ENCODE measurements around the gene SLC9A7.

Gene SLC9A7

DNA sequence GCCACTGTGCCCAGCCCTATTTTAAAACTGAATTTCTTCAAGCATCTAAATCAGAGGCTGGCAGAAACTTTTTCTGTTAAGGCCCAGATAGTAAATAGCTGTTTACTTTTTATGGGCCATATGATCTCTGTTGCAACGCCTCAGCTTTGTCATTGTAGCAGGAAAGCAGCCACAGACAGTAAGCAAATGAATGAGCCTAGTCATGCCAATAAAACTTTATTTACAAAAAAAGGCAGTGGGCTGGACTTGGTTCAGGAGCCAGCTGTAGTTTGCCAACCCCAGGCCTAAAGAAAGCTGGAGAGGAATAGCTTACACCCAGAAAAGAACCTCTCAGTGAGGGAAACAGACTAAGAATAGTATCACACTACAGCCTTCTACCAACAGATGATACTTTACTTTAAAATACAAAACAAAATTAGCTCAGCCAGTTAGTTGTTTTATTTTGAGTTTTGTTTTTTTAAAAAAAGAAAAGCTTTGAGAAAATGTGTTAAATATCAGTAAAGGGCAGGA is 159.8 kb downstream of the SLC9A7 start:
- FAIRE-seq (no peak), DNase-seq (ENCODE audit: insufficient read length, low spot score) (no peak)
- TF ChIP-seq TAF1 (IDR thresholded peaks at IDR 0.05; ENCODE audit: low read depth, low read length) (no peak), POU2F2 (IDR thresholded peaks at IDR 0.05; ENCODE audit: low read depth, low read length) (no peak), POLR2AphosphoS5 (IDR thresholded peaks at IDR 0.05; ENCODE audit: low read depth, low read length) (no peak), POLR2A (IDR thresholded peaks at IDR 0.05; ENCODE audit: low read depth, low read length) (no peak), SPI1 (IDR thresholded peaks at IDR 0.05; ENCODE audit: low read depth, low read length) (no peak)

DNA sequence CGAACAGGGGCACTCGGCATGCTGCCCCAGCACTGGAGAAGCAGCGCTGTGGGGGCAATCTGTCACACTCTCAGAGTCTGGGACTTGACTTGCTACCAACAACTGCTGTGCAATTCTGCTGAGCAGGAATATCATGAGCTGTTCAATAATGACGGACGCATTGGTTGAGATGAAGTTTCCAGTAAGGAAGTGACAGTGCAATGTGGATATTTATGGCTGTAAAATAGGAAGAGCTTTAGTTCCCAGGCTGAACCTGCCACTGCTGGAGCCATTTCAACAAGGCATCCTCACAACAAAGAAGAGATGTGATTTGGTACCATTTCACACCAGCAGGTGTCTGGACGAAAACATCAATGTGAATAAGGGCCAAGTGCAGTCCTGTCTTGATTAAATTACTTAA is 161.1 kb downstream of the SLC9A7 start:
- TF ChIP-seq TAF1 (IDR thresholded peaks at IDR 0.05; ENCODE audit: low read depth, low read length) (no peak), POLR2AphosphoS5 (IDR thresholded peaks at IDR 0.05; ENCODE audit: low read depth, low read length) (no peak), PAX5 (IDR thresholded peaks at IDR 0.05; ENCODE audit: insufficient read depth, low read length, severe bottlenecking) (no peak), POLR2A (IDR thresholded peaks at IDR 0.05; ENCODE audit: low read depth, low read length) (no peak), POU2F2 (IDR thresholded peaks at IDR 0.05; ENCODE audit: low read depth, low read length) (no peak), SPI1 (IDR thresholded peaks at IDR 0.05; ENCODE audit: low read depth, low read length) (no peak)
- no peak for FAIRE-seq
- DNase-seq (ENCODE audit: insufficient read length, low spot score) = no peak

DNA sequence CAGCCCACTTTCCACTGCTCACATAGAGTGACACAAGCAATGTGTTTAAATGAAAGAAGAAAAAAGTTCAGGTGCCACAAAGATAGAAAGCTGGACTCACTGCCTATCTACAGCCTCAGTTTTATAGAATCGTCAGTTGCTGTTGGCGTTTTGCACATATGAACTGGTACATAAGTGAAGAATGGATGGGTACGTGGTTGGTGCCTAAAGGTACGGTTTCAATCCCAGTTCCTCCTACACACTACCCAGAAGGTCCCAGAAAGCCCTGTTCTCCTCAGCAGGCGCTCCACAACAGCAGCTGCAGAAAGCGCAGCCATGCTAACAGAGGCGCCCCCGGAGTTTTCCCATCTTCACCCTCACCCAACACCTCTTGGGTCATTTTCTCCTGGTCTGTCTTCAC is 161.7 kb downstream of the SLC9A7 start:
- 0 out of 2 replicates have a peak, but pooled peaks have one; percentile 28 for TF ChIP-seq SPI1 (IDR thresholded peaks at IDR 0.05; ENCODE audit: low read depth, low read length)
- no peak for TF ChIP-seq TAF1 (IDR thresholded peaks at IDR 0.05; ENCODE audit: low read depth, low read length)
- no peak for TF ChIP-seq POLR2A (IDR thresholded peaks at IDR 0.05; ENCODE audit: low read depth, low read length)
- FAIRE-seq (no peak), DNase-seq (ENCODE audit: insufficient read length, low spot score) (no peak)

DNA sequence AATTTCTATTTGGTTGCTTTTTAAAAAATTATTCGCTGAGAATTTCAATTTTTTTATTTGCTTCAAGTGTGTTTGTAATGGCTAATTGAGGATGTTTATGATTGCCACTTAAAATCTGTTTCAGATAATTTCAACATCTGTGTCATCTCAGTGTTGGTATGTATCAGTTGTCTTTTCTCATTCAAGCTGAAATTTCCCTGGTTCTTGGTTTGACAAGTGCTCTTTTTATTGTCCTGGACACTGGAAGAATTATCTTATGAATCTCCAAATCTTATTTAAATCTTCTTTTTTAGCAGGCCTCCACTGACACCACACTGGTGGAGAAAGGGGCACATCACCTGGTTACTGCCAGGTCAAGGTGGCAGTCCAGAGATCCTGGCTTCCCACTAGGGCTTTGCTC is 163.8 kb downstream of the SLC9A7 start:
- FAIRE-seq (no peak), DNase-seq (ENCODE audit: insufficient read length, low spot score) (no peak)
- TF ChIP-seq TAF1 (IDR thresholded peaks at IDR 0.05; ENCODE audit: low read depth, low read length) (no peak), POU2F2 (IDR thresholded peaks at IDR 0.05; ENCODE audit: low read depth, low read length) (no peak), PAX5 (IDR thresholded peaks at IDR 0.05; ENCODE audit: insufficient read depth, low read length, severe bottlenecking) (no peak), POLR2AphosphoS5 (IDR thresholded peaks at IDR 0.05; ENCODE audit: low read depth, low read length) (no peak), POLR2A (IDR thresholded peaks at IDR 0.05; ENCODE audit: low read depth, low read length) (no peak), SPI1 (IDR thresholded peaks at IDR 0.05; ENCODE audit: low read depth, low read length) (no peak)

DNA sequence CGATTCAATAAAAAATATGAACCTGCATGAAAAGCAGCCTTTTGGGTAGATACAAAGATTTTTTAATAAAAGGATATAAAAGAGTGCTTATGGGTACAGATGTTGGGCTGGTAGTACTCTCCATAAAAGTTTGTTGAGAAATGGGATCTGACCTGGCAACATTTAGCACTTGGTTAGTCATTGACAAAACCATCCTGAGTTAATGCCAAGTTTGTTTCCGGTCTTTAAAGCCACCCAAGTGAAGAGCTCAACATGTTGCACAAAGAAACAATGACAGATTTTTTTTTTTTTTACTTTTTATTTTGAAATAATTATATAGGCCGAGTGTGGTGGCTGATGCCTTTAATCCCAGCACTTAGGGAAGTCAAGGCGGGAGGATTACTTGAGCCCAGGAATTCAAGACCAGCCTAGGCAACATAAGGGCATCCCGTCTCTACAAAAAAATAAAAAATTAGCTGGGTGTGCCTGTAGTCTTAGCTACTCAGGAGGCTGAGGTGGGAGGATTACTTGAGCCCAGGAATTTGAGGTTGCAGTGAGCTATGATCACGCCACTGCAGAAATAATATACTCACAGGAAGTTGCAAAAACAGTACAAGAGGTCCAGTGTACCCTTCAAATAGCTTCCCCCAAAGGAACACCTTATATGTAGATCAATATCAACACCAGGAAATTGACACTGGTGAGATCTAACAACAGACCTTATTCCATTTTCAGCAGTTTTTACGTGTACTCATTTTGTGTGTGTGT is 168.8 kb downstream of the SLC9A7 start:
- no peak for FAIRE-seq
- no peak for TF ChIP-seq POU2F2 (IDR thresholded peaks at IDR 0.05; ENCODE audit: low read depth, low read length)
- TF ChIP-seq TAF1 (IDR thresholded peaks at IDR 0.05; ENCODE audit: low read depth, low read length) = no peak
- no peak for TF ChIP-seq SPI1 (IDR thresholded peaks at IDR 0.05; ENCODE audit: low read depth, low read length)
- no peak for TF ChIP-seq POLR2A (IDR thresholded peaks at IDR 0.05; ENCODE audit: low read depth, low read length)
- TF ChIP-seq POLR2AphosphoS5 (IDR thresholded peaks at IDR 0.05; ENCODE audit: low read depth, low read length) = no peak
- TF ChIP-seq PAX5 (IDR thresholded peaks at IDR 0.05; ENCODE audit: insufficient read depth, low read length, severe bottlenecking) = no peak
- no peak for DNase-seq (ENCODE audit: insufficient read length, low spot score)

DNA sequence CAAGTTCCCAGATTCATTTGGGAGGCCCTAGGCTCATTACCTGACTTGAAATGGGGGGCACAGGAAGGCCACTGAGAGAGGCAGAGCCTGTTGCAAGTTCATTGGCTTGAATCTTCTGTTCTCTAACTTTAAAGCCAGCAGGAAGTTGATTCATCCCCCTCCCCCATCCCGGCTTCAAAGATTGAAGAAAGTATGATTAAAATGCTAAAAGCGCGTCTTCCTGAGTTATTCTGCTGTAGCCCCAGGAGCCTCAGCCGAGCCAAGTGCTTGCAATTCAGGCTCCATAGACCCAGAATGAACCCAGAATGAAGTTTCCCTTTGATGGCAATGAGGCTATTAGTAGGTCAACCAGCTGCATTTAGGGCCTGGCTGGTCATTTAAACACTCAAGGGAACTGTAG is 170.7 kb downstream of the SLC9A7 start:
- no peak for DNase-seq (ENCODE audit: insufficient read length, low spot score)
- no peak for TF ChIP-seq POU2F2 (IDR thresholded peaks at IDR 0.05; ENCODE audit: low read depth, low read length)
- TF ChIP-seq SPI1 (IDR thresholded peaks at IDR 0.05; ENCODE audit: low read depth, low read length) = no peak
- no peak for TF ChIP-seq TAF1 (IDR thresholded peaks at IDR 0.05; ENCODE audit: low read depth, low read length)
- TF ChIP-seq PAX5 (IDR thresholded peaks at IDR 0.05; ENCODE audit: insufficient read depth, low read length, severe bottlenecking) = no peak
- TF ChIP-seq POLR2A (IDR thresholded peaks at IDR 0.05; ENCODE audit: low read depth, low read length) = no peak
- no peak for TF ChIP-seq POLR2AphosphoS5 (IDR thresholded peaks at IDR 0.05; ENCODE audit: low read depth, low read length)
- FAIRE-seq = no peak

DNA sequence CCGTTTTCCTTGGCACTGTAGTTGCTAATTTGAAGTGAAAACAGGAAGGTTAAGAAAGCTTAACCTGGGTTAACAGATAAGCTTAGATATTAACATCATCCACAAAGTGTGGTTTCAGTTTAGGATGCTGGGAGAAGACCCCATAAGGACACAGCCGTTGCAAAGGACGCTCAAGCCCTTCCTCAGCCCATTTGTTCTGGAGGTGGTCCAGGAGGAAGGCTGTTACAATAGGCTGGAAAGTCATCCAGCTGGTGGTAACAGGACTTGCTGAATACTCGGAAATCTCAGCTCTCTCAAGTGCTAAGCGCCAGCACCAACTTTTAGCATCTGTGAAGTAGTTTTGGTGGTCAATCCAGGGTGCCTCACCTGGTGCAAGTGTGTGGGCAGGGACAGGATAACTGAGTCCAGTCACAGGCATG is 171.2 kb downstream of the SLC9A7 start:
- no peak for TF ChIP-seq SPI1 (IDR thresholded peaks at IDR 0.05; ENCODE audit: low read depth, low read length)
- TF ChIP-seq POU2F2 (IDR thresholded peaks at IDR 0.05; ENCODE audit: low read depth, low read length) = no peak
- TF ChIP-seq POLR2A (IDR thresholded peaks at IDR 0.05; ENCODE audit: low read depth, low read length) = no peak
- no peak for TF ChIP-seq POLR2AphosphoS5 (IDR thresholded peaks at IDR 0.05; ENCODE audit: low read depth, low read length)
- no peak for TF ChIP-seq PAX5 (IDR thresholded peaks at IDR 0.05; ENCODE audit: insufficient read depth, low read length, severe bottlenecking)
- TF ChIP-seq TAF1 (IDR thresholded peaks at IDR 0.05; ENCODE audit: low read depth, low read length) = no peak
- no peak for DNase-seq (ENCODE audit: insufficient read length, low spot score)
- no peak for FAIRE-seq

DNA sequence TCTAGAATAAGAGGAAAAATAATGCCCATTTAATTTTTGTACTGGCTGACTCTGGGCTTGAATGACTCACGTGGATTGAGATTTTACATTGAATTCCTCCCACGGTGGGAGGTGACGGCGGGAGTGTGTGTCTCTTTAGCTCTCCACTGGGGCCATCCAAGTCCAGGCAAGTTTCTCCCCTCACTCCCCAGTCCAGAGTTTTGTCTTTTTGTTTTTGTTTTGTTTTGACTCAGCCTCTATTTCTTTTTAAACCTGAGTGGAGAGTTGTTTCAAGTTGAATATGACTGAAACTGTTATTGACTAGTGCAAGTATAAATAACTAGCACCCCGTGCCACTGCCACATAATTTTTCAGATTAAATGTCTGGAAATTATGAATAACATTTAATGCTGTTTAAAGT is 171.8 kb downstream of the SLC9A7 start:
- TF ChIP-seq SPI1 (IDR thresholded peaks at IDR 0.05; ENCODE audit: low read depth, low read length) (no peak), POU2F2 (IDR thresholded peaks at IDR 0.05; ENCODE audit: low read depth, low read length) (no peak), PAX5 (IDR thresholded peaks at IDR 0.05; ENCODE audit: insufficient read depth, low read length, severe bottlenecking) (no peak), POLR2AphosphoS5 (IDR thresholded peaks at IDR 0.05; ENCODE audit: low read depth, low read length) (no peak), TAF1 (IDR thresholded peaks at IDR 0.05; ENCODE audit: low read depth, low read length) (no peak), POLR2A (IDR thresholded peaks at IDR 0.05; ENCODE audit: low read depth, low read length) (no peak)
- no peak for DNase-seq (ENCODE audit: insufficient read length, low spot score)
- FAIRE-seq = peak; percentile 5

DNA sequence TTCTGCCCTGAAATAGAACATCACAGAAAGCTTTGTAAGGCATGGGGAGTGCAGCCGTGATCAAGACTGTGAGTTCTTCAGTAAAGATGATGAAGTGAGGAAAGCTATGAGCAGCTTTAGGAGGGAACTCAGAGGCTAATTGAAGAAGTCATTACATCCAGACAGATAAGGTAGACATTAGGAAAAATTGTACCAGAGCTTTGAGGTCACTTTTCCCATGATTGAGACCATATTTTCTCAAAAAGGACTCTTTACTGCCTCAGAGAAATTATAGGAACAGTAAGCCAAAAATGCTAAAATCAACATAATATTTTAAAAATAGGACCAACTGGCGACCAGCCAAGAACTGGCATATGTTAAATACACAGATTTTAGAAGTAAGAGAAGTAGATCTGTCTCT is 174.2 kb downstream of the SLC9A7 start:
- no peak for DNase-seq (ENCODE audit: insufficient read length, low spot score)
- no peak for FAIRE-seq
- TF ChIP-seq POLR2A (IDR thresholded peaks at IDR 0.05; ENCODE audit: low read depth, low read length) (no peak), SPI1 (IDR thresholded peaks at IDR 0.05; ENCODE audit: low read depth, low read length) (no peak), PAX5 (IDR thresholded peaks at IDR 0.05; ENCODE audit: insufficient read depth, low read length, severe bottlenecking) (no peak), TAF1 (IDR thresholded peaks at IDR 0.05; ENCODE audit: low read depth, low read length) (no peak), POU2F2 (IDR thresholded peaks at IDR 0.05; ENCODE audit: low read depth, low read length) (no peak), POLR2AphosphoS5 (IDR thresholded peaks at IDR 0.05; ENCODE audit: low read depth, low read length) (no peak)

Measured in GM12891 (cell line).